IPS DF 4.7 (cell line): Measurements from ENCODE around the gene TTLL1.
"Not testable (repeated sequence)": the region's sequence is repeated elsewhere in the genome, so short reads cannot be mapped to it uniquely, and the experiment has no call there.

ENCODE experiments used
- DNase-seq: peaks from one replicate; pipeline ENCODE4 v3.0.0-alpha.2; 2013; ENCODE audit warnings: low spot score; ENCODE audit errors: extremely low read depth

TTLL1 gene

DNA sequence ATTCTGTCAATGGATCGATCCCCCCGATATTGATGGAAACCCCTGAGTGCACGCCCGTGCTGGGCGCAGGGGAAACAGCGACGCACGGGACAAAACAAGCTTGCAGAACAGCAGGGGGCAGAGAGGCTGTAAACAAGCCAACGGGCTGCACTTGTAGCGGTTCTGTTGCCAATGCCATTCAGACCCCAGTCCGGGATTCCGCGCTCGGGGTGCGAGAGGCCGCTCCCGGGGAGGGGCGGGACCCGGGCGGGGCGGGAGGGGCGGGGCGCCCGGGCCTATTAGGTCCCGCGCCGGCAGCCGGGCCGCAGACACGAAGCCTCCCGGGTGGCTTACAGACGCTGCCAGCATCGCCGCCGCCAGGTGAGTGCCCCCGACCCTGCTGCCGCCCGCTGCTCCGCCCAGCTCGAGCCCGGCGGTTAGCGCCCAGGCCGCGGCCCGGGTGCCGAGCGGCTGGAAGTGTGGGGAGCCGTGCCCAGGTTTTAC lies 21.3 kb upstream of the TTLL1 start, which contains the start of gene BIK:
BIK (plus strand) TSS at position 307 of the 483 bp plus-strand sequence. CDS start 13,273 bp downstream, outside the sequence.
- no peak for DNase-seq

DNA sequence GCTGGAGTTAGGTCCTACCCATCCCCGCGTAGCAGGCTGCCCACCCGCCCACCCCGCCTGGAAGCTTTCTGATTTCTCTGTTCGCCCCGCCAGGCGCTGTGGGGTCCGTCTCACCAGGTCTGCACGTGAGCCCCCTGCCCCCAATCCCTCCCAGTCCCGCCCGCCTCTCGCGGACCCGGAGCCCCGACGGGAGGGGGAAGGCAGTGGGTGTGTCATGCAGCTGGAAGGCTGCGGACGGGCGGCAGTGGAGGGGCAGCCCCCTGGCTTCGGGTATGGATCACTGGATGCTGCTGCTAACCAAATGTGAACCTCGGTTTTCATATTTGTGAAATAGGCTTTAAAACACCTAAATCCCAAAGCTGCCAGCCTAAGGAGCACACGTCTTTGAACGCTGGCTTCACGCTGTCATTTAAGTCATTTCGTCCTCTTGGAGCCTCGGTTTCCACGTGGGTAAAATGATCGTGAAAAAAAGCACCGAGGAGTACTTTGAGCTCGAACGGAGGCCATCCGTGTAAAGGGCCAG lies 20.8 kb upstream of the TTLL1 start:
- no peak for DNase-seq

DNA sequence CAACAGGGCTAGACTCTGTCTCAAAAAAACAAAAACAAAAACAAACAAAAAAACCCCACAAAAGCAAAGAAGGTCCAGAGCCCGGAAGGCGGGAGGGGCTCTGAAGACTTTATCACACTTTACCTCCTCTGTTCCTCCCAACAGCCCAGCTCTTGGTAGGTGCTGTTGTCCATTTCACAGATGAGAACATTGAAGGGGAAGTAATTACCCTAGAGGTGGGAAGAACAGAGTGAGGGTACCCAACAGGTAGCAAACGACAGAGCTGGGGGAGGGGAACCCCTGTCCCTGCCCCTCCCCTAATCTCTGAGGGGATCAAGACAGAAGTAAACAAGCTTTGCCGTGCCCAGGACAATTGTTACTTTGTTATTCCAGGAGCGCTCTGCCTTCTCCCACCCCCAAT lies 20.3 kb upstream of the TTLL1 start:
- no peak for DNase-seq

DNA sequence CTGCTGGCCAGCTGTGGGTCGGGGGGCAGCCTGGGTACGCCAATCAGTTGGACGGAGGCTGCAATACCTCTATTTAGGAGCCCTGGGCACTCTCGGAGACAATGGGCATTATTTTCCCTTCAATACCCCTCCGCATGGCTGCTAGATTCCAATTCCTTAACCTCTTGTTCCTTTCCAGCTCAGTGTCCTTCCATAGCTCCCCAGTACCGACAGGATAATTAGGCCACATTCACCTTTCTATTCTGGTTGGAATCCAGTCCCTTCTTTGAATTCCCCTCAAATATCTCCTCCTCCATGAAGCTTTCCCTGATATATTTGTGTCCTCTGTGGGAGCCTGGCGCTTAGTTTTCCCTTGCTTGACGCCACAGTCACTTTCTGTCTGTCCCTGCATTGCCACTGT lies 17.1 kb upstream of the TTLL1 start:
- DNase-seq: no peak

DNA sequence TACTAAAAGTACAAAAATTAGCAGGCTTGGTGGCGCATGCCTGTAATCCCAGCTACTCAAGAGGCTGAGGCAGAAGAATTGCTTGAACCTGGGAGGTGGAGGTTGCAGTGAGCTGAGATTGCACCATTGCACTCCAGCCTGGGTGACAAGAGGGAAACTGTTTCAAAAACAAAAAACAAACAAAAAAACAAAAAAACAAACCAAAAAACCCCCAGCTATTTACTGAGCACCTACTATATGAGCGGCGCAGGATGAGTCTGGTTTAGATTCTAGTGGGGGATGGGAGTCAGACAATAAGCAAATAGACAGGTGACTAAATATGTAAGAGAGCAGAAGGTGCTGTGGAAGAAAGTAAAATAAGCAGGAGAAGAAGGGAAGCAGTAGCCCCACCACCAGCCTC lies 15.8 kb upstream of the TTLL1 start:
- DNase-seq: not testable (repeated sequence)

- DNase-seq: not testable (repeated sequence)
Measured at GRCh38 chr22:43104056-43104625, 14.9 kb upstream of the TTLL1 start.

GRCh38 chr22:43101306-43101705 lies 12.1 kb upstream of the TTLL1 start:
- DNase-seq: no peak

GRCh38 chr22:43100225-43100624 lies 11.0 kb upstream of the TTLL1 start:
- no peak for DNase-seq

GRCh38 chr22:43099095-43099494 lies 9.9 kb upstream of the TTLL1 start:
- DNase-seq: no peak

DNA sequence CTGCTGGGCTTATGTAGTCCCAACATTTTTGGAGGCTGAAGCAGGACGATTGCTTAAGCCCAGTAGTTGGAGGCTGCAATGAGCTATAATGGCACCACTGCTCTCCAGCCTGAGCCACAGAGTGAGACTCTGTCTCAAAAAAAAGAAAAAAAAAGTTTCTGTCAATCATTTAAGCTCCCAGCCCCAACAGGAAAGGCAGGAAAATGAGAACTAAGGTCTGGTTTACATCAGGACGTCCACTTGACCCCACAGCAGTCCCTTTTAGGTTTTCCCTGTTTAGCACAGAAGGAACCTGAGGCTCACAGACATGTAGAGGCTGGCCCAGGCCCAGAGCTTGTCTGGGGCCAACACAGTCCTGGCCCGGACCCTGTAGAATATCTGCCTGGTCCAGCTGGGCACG lies 9.2 kb upstream of the TTLL1 start:
- no peak for DNase-seq

- DNase-seq: no peak
Measured at GRCh38 chr22:43096420-43096819, 7.2 kb upstream of the TTLL1 start.

- DNase-seq: no peak
Measured at GRCh38 chr22:43094551-43094950, 5.4 kb upstream of the TTLL1 start.

GRCh38 chr22:43094085-43094484 lies 4.9 kb upstream of the TTLL1 start:
- no peak for DNase-seq

GRCh38 chr22:43092085-43092484 lies 2.9 kb upstream of the TTLL1 start:
- no peak for DNase-seq

DNA sequence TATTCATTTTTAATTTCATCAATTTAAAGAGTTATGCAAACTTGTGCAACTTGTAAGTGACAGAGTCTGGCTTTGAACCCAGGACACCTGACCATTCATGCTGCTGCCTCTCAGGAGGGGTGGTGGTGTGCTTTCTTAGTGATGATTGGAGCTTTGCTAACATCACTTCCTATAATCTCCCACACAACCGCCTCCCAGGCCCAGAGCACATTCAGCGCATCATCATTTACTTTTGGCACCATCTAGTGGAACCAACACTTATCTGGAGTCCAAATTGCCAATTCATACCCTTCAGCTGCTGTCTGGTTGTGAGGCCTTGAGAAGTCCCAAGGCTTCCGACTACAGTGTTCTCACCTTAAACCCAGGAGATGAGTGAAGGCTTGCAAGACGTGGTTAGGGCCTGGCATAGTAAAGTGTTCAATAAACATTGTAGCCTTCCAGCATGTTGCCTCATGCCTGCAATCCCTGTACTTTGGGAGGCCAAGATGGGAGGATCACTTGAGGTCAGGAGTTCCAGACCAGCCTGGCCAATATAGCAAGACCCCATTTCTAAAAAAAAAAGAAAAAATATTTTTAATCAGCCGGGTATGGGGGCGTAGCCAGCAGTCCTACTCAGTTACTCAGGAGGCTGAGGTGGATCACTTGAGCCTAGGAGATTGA lies 1.1 kb upstream of the TTLL1 start:
- no peak for DNase-seq

- DNase-seq: no peak
Measured at GRCh38 chr22:43088627-43088983, 586 bp downstream of the TTLL1 start.

DNA sequence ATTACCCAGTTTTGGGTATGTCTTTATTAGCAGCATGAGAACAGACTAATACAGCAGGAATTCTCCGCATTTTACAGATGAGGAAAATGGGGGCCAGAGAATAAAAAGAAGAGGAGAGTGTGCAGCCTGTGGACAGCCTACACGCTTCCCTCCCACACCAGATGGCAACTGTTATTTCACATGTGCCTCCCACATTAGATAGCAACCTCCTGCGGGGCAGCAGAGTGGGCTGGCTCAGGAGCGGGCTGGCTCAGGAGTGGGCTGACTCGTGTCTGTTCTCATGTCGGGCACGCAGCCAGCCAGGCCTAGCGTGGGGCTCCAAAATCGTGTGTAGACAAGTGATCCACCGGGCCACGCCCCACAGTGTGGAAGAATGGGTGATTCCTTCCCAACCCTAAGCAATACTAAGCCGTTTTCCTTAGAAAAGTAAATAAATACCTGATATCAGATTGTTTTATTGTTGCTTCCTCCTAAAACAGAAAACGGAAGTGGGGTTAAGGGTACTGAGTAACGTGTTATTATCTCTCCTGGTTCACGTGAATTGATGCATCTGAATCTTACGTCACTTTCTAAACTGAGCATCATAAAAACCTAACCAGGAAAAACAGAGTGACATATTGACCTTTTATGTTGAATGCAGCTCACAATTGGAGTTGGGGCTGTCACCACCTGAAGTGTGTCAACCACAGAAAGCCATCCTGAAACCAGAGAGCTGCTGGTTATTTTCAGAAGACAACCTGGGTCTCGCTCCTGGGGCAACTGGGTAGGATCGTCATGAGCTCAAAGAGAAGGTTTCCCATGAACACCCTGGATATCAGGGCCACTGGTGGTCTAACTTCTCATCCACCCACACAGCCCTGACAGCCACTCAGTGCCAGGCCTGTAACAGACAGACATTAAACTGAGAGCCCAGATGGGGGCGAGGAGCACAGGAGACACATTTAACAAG lies 3.3 kb downstream of the TTLL1 start:
- DNase-seq: no peak

GRCh38 chr22:43081968-43082367 lies 7.2 kb downstream of the TTLL1 start:
- no peak for DNase-seq

- DNase-seq: no peak
Measured at GRCh38 chr22:43080616-43081015, 8.6 kb downstream of the TTLL1 start.

DNA sequence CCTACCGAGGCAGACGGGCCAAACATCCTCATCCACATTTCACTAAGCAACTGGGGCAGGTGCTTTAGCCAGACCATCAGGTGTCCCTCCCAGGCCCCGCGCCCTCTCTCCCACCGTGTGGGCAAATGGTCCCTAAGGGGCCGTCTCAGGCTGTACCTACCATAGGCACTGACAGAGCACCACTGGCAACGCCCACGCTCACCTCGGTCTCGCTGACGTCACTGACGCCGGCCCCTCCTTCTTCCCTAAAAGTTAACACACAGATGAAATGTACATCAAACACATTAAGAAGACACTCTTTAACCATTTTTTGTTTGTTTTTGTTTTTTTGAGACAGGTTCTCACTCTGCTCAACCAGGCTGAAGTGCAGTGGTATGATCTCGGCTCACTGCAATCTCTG lies 9.4 kb downstream of the TTLL1 start:
- no peak for DNase-seq

GRCh38 chr22:43078522-43078921 lies 10.7 kb downstream of the TTLL1 start:
- no peak for DNase-seq
